GM18907 (cell line): Measurements from ENCODE around the gene NLGN4X.

Experiments
- ATAC-seq: cut with Tn5 transposase; IDR thresholded peaks from one replicate; pipeline ENCODE4 v1.9.1; 2021; ENCODE audit warnings: mild to moderate bottlenecking, moderate library complexity; ENCODE audit not compliant: unreplicated experiment

NLGN4X gene

DNA sequence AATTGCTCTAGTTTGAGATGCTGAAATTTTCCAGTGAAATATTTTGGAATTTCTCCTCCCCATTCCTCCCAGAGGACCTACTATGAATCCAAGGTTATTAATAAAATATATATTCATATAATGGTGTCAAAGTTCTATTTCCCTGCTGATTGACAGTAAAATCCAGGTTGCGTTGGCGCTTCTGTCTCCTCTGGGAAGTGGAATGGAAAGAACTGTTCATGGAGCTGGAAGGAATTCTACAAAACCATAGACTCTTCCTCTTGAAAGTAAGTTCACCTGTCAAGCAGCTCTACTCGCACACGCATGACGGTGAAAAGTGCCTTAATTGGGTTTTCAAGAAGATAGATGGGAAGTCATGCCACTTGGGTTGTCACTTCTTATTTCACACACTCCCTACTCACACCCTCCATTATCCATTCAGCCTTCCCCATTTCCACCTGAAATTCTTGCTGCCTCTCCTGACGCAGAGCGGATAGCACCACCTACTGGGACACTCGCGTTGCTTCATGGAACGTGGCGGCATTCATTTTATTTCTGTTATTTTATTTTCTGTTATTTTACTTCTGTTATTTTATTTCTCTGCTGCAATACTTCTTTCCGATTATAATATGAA lies 351.6 kb downstream of the NLGN4X start:
- ATAC-seq: no peak

DNA sequence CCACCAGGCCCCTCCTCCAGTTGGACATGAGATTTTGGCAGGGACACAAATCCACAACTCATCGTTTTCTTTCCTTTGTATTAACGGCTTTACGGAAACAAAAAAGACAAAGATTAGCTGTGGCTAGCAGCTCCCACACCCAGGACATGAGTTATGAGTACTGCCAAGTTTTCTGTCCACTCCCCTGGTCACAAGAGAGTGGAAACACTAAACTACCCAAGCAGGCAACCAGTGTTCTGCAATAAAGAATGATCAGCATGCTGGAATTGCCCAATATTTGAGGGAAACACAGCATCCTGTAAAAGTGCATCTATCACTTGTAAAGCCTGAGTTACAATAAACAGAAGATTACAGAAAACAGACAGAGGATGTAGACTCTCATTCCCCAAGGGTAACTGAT lies 358.4 kb downstream of the NLGN4X start:
- no peak for ATAC-seq

DNA sequence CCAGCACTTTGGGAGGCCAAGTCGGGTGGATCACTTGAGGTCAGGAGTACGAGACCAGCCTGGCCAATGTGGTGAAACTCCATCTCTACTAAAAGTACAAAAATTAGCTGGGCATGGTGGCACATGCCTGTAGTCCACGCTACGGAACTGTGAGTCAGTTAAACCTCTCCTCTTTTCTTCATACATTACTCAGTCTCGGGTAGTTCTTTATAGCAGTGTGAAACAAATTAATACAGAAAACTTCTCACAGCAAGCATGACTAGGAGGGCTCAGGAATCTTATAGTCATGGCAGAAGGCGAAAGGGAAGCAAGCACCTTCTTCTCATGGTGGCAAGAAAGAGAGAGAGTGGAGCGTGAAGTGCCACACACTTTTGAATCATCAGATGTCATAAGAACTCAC lies 358.9 kb downstream of the NLGN4X start:
- no peak for ATAC-seq

DNA sequence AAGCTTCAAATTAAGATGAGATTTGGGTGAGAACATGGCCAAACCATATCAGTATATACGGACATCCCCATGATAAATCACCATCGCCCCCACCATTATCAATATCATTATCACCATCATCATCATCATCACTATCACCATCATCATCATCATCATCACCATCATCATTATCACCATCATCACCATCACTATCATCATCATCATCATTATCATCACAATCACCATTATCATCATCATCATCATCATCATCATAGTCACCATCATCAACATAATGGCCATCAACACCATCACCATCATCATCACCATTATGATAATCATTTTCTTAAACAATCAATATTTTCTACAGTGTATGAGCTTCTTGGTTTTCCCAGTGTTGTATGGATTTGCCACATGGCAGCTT lies 360.9 kb downstream of the NLGN4X start:
- ATAC-seq: no peak

DNA sequence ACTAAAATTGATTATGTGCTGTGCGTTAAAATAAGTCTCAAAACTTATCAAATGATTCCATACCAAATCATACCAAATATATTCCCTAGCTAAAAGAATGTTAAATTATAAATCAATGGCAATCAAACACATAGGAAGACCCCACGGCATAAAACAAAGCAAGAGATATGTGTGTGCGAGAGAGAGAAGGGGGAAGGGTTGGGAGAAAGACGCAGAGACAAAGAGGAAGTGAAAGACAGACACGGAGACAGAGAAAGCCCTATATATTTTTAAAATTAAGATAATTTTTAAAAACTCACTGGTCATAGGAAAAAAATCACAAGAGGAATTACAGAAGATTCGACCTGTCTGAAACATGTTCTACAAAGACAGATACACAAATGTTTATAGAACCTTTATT lies 371.4 kb downstream of the NLGN4X start:
- ATAC-seq: no peak

DNA sequence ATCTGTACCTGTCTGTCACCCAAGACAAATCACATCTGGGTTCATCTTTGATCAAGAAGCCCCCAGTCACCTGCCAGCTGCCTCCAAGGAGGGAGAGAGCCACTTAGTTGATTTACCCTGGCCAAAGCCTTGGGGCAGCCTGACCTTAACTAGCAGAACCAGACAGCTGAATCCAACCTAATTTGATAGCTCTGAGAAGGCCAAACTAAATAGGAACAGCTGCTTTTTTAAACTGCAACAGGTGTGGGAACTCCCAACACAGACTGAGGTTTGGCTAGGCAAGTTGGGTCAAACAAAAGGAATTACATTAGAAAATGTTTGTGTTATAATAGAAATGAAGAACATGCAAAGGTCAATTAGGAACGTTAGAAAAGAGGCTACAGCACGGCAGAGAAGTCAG lies 375.7 kb downstream of the NLGN4X start:
- ATAC-seq: no peak

DNA sequence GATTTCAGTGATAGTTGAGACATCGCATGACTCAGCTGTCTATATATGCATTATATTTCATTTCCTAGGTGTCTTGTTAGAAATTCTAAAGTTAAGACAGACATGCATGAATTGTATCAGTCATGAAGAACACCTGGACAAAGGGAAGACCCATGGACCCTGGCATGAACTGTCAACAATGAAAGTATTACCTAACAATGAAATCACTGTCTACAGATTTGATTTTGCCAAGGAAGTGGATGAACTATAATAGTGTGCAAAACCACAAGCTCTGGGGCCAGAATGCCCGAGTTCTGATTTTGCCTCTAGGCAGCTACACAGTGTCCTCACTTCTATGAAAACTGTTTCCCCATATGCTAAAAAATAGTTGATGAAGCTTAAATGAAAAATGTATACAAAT lies 386.1 kb downstream of the NLGN4X start:
- ATAC-seq: no peak
